Tongue (tissue), 2 donors: ENCODE measurements around the gene NUDT9. TPM values are rescaled to one million over a fixed set of nuclear protein-coding genes. Genes with fewer than 3 reads are reported as not detected.
A peak's percentile ranks its signal among the peaks of the same experiment; 100 is the strongest.
"Not testable (repeated sequence)": the region's sequence is repeated elsewhere in the genome, so short reads cannot be mapped to it uniquely, and the experiment has no call there.

Source experiments
- DNase-seq: peaks from one replicate; pipeline ENCODE4 v3.0.0-alpha.2; 2015
- total RNA-seq: library from RNA; depleted of rRNA; stranded (reverse); fragments of >200 nt; gene quantifications from one replicate; pipeline ENCODE4 v1.2.3, GENCODE V29; 2014

NUDT9 gene
- 23.3 TPM for total RNA-seq

DNA sequence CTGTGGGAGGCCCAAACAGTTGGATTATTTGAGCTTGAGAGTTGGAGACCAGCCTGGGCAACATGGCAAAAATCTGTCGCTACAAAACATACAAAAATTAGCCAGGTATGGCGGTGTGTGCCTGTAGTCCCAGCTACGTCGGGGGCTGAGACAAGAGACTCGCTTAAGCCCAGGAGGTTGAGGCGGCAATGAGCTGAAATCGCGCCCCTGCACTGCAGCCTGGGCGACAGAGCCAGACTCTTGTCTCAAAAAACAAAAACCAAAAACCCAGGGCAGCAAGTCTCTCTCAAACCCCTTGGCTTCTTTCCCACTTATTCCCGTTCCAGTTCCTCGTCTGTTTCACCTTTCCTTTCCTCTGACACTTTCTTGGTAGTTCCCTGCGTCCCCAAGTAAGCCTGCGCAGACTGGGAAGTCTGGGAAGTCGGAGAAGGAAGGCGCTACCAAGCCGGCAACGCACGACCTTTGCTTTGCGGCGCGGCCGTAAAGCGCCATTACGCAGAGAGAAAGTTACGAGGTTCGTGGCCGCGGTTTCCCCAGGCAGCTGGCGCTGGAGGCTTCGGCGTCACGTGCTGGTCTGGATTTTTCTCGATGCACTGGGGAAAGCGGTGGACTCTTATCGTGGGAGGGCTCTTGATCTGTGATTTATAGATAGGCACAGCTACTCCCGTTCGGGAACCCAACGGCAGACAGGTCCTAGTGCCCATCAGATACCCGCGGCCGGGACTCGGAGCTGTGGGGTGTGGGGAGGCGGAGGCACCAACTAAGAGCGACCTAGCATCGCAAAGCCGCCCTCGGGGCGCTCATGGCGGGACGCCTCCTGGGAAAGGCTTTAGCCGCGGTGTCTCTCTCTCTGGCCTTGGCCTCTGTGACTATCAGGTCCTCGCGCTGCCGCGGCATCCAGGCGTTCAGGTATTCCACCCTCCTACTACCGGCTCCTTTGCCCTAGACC lies at the start of gene NUDT9:
TSS of gene NUDT9 (plus strand) at position 470 of the 949 bp plus-strand sequence. CDS start at position 803, 333 bp downstream.
- peak; percentile 98 for DNase-seq

DNA sequence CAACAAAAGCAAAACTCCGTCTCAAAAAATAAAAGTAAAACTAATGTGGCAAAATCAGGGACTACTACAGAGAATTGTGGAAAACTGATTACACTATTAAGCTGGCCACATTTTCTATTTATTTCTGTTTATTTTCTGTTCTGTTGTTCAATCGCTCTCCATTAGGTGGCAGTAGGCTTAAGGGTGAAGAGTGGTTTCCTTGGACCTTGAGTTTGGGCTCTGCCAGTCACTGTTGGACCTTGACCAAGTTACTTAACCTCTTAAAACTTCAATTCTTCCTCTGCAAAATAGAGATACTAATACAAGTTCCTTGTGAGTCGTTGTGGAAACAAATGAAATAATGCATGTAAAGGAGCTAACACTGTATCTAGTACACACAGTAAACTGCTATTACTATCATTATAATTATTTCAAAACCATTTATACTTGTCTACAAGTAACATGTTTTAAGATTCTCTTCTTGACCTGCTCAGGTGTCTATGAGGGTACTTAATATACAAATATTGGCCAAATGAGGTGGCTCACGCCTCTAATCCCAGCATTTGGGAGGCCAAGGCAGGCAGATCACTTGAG lies 46.6 kb upstream of the NUDT9 start:
- DNase-seq, result peak; percentile 65

- no peak for DNase-seq
Measured at GRCh38 chr4:87377816-87378215, 44.6 kb upstream of the NUDT9 start.

DNA sequence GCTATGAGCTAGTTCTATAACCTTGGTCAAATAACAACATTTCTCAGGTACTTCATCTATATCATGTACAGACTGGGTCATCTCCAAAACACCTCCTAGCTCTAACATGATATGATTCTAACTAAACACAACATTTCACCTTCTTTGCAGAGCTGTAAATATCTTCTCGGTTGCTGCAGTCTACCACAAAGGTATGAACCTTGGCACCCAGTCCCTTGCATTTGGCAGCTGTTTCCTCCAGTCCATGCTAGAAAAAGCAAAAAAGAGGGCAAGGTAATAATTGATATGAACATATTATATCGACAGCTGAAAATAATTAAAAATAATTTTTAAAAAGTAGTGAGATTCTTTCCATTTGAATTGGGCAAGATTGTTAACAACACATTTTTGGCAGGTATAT lies 40.3 kb upstream of the NUDT9 start:
- no peak for DNase-seq

DNA sequence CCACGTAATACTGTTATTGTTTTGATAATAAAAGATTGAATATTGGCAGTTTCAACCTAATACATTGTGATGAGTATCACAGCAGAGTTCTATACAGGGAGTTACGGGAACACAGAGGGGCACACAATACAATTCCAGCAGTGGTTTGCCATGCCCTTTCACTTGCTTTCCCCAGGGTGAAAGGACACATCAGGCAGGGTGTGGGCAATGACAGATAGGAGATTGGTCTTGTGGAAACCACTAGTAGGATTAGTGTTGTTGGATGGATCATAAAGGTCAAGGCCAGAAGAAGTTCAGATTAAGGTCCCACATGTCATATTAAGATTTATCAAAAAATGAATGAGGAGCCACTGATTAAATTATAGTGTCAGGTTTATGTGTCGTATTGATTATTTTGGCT lies 39.4 kb upstream of the NUDT9 start:
- DNase-seq, result no peak

GRCh38 chr4:87384466-87385132 lies 37.8 kb upstream of the NUDT9 start:
- DNase-seq, result not testable (repeated sequence)

GRCh38 chr4:87387237-87387636 lies 35.1 kb upstream of the NUDT9 start:
- DNase-seq, result no peak

- no peak for DNase-seq
Measured at GRCh38 chr4:87388901-87389300, 33.5 kb upstream of the NUDT9 start.

GRCh38 chr4:87390055-87390454 lies 32.3 kb upstream of the NUDT9 start:
- not testable (repeated sequence) for DNase-seq

- no peak for DNase-seq
Measured at GRCh38 chr4:87390551-87390890, 31.9 kb upstream of the NUDT9 start.

- DNase-seq, result peak; percentile 96
Measured at GRCh38 chr4:87390891-87391575, 31.3 kb upstream of the NUDT9 start, which contains the start of gene HSD17B11. Gene HSD17B11, minus strand, starts transcription at chr4:87391188. Its CDS starts 118 bp downstream, at chr4:87391070.

GRCh38 chr4:87391576-87392054 lies 30.8 kb upstream of the NUDT9 start:
- DNase-seq, result no peak

DNA sequence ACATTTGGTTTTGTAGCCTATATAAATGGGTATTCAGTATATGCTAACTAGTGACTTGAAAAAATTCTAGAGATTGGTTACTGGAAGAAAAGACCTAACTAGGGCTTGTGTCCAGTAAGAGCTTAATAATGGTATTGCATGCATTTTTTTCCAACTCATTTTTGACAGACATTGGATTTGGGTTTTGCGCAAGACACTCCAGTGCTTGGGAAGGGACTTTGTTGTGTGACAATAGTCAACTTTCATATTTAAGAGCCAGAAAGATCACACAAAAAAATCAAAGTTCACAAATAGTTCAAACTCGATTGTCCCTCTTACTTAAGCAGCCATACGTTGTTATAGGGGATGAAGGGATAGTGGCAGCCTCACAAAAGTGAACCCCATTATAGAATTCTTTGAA lies 30.2 kb upstream of the NUDT9 start:
- no peak for DNase-seq

DNA sequence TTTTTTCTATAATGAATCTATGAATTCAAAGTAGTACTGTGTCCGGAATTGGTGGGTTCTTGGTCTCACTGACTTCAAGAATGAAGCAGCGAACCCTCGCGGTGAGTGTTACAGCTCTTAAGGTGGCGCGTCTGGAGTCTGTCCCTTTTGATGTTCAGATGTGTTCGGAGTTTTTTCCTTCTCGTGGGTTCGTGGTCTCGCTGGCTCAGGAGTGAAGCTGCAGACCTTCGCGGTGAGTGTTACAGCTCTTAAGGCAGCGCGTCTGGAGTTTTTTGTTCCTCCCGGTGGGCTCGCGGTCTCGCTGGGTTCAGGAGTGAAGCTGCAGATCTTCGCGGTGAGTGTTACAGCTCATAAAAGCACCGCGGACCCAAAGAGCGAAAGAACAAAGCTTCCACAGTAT lies 27.3 kb upstream of the NUDT9 start:
- not testable (repeated sequence) for DNase-seq

GRCh38 chr4:87395851-87396250 lies 26.5 kb upstream of the NUDT9 start:
- DNase-seq, result not testable (repeated sequence)

- peak; percentile 21 for DNase-seq
Measured at GRCh38 chr4:87399148-87399547, 23.2 kb upstream of the NUDT9 start.

- DNase-seq, result no peak
Measured at GRCh38 chr4:87399954-87400353, 22.4 kb upstream of the NUDT9 start.

DNA sequence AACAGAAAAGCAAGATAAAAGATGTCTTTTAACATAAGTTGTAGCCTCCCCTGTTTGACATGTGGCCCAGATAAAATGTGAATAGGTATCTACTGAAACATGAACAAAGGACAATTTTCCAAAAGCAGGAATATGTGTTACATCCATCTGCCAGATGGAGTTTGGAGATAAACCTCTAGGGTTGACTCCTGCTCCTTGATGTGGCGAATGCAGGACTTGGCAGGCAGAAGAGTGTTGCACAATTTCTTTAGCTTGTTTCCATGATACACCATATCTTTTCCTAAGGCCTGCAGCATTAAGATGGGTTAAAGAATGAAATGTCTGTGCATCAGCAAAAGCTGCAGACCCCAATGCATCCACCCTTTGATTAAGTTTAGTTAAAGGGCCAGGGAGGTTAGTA lies 18.6 kb upstream of the NUDT9 start:
- not testable (repeated sequence) for DNase-seq

- no peak for DNase-seq
Measured at GRCh38 chr4:87405211-87405820, 17.1 kb upstream of the NUDT9 start.

DNA sequence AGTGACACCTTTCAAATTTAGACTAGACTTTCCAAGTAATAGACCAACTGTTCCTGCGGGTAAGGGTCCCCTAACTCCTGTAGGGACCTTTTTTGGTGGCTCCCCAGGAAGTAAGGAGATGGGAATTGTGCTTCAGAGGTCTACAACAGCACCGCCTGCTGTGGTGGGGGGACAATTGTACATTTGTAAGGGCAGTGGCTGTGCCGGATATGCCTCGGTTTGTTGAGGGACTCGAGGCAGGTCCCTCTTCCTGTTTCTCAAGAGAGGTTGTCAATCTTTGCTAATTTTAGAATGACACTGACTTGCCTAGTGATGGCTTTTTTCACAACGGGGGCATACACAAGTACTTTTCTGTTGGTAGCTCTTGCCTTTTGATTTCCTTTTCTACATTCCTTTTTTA lies 15.9 kb upstream of the NUDT9 start:
- no peak for DNase-seq

GRCh38 chr4:87406902-87407301 lies 15.5 kb upstream of the NUDT9 start:
- DNase-seq, result not testable (repeated sequence)

DNA sequence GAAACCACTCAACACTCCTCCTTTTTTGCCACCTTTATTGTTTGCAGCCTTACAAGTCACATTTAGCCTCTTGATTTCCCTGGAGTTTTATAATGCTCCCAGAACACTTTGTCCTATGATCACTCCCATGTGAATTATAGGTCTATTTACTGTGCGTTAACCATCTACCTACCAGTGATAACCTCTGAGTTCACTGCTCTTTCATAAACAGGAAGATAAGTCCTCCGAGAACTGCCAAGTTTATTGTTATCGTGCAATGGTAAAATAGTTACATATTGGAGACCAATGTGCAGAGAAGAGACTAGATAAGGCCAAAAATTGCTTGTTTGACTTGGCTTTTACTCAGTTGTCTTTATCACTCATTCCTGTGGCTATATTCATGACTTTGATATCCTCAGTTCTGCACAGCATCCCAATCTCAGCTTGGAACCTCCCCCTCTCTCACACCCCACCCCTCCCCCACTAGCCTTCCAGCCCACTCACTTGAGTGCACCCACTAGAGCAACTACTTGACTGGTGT lies 12.9 kb upstream of the NUDT9 start:
- no peak for DNase-seq
